Mesendoderm (in vitro differentiated cells): ENCODE results near the gene SCUBE3.
A peak's percentile ranks its signal among the peaks of the same experiment; 100 is the strongest.

Experiments used
- DNase-seq: peaks from one replicate; pipeline ENCODE4 v3.0.0; 2013
- H2AK5ac ChIP-seq: 2 replicates; pipeline ENCODE4 v1.6.1; 2013; ENCODE audit warnings: low read length, inconsistent platforms
- H2BK120ac ChIP-seq: 2 replicates; pipeline ENCODE4 v1.6.1; 2013; ENCODE audit warnings: low read depth, mild to moderate bottlenecking, low read length, moderate library complexity, mixed read lengths
- H2BK15ac ChIP-seq: replicated peaks from 2 replicates; pipeline ENCODE4 v1.6.1; 2013; ENCODE audit warnings: low read depth, mild to moderate bottlenecking, moderate library complexity
- H2BK5ac ChIP-seq: 2 replicates; pipeline ENCODE4 v1.6.1; 2013; ENCODE audit warnings: low read length, inconsistent platforms
- H3K18ac ChIP-seq: 2 replicates; pipeline ENCODE4 v1.6.1; 2013; ENCODE audit warnings: mild to moderate bottlenecking, low read length, mixed read lengths
- H3K23ac ChIP-seq: one replicate; pipeline ENCODE4 v1.6.1; 2013; ENCODE audit warnings: low read length
- H3K27ac ChIP-seq: 2 replicates; pipeline ENCODE4 v1.5.1; 2013; ENCODE audit warnings: low read depth, mild to moderate bottlenecking, inconsistent platforms, low read length, moderate library complexity
- H3K27me3 ChIP-seq: 2 replicates; pipeline ENCODE4 v1.6.1; 2013; ENCODE audit warnings: low read length, control low read depth, mild to moderate bottlenecking, inconsistent platforms; ENCODE audit not compliant: insufficient read depth, poor library complexity
- H3K36me3 ChIP-seq: 2 replicates; pipeline ENCODE4 v1.6.1; 2013; ENCODE audit warnings: low read length, inconsistent platforms; ENCODE audit not compliant: control insufficient read depth, insufficient read depth
- H3K4ac ChIP-seq: one replicate; pipeline ENCODE4 v1.6.1; 2013; ENCODE audit warnings: low read depth, mild to moderate bottlenecking, low read length, moderate library complexity
- H3K4me1 ChIP-seq: 2 replicates; pipeline ENCODE4 v1.6.1; 2013; ENCODE audit warnings: low read depth, low read length, inconsistent platforms; ENCODE audit not compliant: control insufficient read depth
- H3K4me2 ChIP-seq: 2 replicates; pipeline ENCODE4 v1.6.1; 2013; ENCODE audit warnings: low read length
- H3K4me3 ChIP-seq: 2 replicates; pipeline ENCODE4 v1.5.1; 2013; ENCODE audit warnings: mild to moderate bottlenecking, low read length
- H3K56ac ChIP-seq: one replicate; pipeline ENCODE4 v1.6.1; 2013; ENCODE audit warnings: low read length
- H3K79me1 ChIP-seq: 2 replicates; pipeline ENCODE4 v1.6.1; 2013; ENCODE audit warnings: low read length, inconsistent platforms
- H3K79me2 ChIP-seq: 2 replicates; pipeline ENCODE4 v1.6.1; 2013; ENCODE audit warnings: mild to moderate bottlenecking, low read length; ENCODE audit not compliant: control insufficient read depth, insufficient read depth
- H3K9ac ChIP-seq: 2 replicates; pipeline ENCODE4 v1.6.1; 2013; ENCODE audit warnings: low read length, inconsistent platforms
- H4K5ac ChIP-seq: one replicate; pipeline ENCODE4 v1.6.1; 2013; ENCODE audit warnings: low read length
- H4K8ac ChIP-seq: one replicate; pipeline ENCODE4 v1.6.1; 2013; ENCODE audit warnings: low read depth, mild to moderate bottlenecking, control low read depth, low read length, moderate library complexity
- whole genome bisulfite sequencing: extraction: QIAGEN DNeasy Blood & Tissue Kit; methylation state at CpG from one replicate; pipeline ENCODE4 v1.1.7; 2013; ENCODE audit warnings: low lambda C conversion rate, missing lambda C conversion rate; ENCODE audit not compliant: insufficient coverage; ENCODE audit errors: extremely low coverage; 5-methylcytosine and 5-hydroxymethylcytosine counted together

The SCUBE3 gene

GRCh38 chr6:35166520-35166919 lies 47.2 kb upstream of the SCUBE3 start:
- Histone ChIP-seq H2BK15ac (no peak overlapping the region), H3K18ac (no peak overlapping the region), H3K36me3 (no peaks in the 10 kb centered on the region), H3K9ac (no peak overlapping the region), H3K79me2 (no peaks in the 10 kb centered on the region), H3K4me2 (no peak overlapping the region), H3K79me1 (no peaks in the 10 kb centered on the region), H2AK5ac (no peak overlapping the region), H3K56ac (no peak overlapping the region), H2BK5ac (no peak overlapping the region), H3K4me3 (no peak overlapping the region), H3K4ac (no peak overlapping the region), H4K8ac (no peak overlapping the region), H3K27me3 (no peaks in the 10 kb centered on the region), H2BK120ac (no peak overlapping the region), H3K4me1 (no peaks in the 10 kb centered on the region), H3K27ac (no peak overlapping the region), H4K5ac (no peak overlapping the region), H3K23ac (no peak overlapping the region)
- no peak for DNase-seq
- no CpG with 5 or more reads among the region's 5 CpGs for WGBS

- no peak for DNase-seq
- Histone ChIP-seq H4K5ac (no peak overlapping the region), H3K27ac (no peak overlapping the region), H2AK5ac (no peak overlapping the region), H3K79me1 (no peaks in the 10 kb centered on the region), H2BK15ac (no peak overlapping the region), H2BK120ac (no peak overlapping the region), H4K8ac (no peak overlapping the region), H3K4me1 (no peaks in the 10 kb centered on the region), H3K4me3 (no peak overlapping the region), H3K4ac (no peak overlapping the region), H3K79me2 (no peaks in the 10 kb centered on the region), H3K18ac (no peak overlapping the region), H3K23ac (no peak overlapping the region), H3K36me3 (no peaks in the 10 kb centered on the region), H2BK5ac (no peak overlapping the region), H3K9ac (no peak overlapping the region), H3K56ac (no peak overlapping the region), H3K27me3 (no peaks in the 10 kb centered on the region), H3K4me2 (no peak overlapping the region)
Measured at GRCh38 chr6:35167505-35167904, 46.3 kb upstream of the SCUBE3 start.

- no peak overlapping the region for H3K4ac ChIP-seq
- no peaks in the 10 kb centered on the region for H3K79me1 ChIP-seq
- no CpG with 5 or more reads among the region's 7 CpGs for WGBS
- H4K8ac ChIP-seq: no peak overlapping the region
- H3K4me2 ChIP-seq: no peak overlapping the region
- H3K4me1 ChIP-seq: no peaks in the 10 kb centered on the region
- no peak overlapping the region for H3K18ac ChIP-seq
- H3K23ac ChIP-seq: no peak overlapping the region
- no peak overlapping the region for H2BK120ac ChIP-seq
- no peaks in the 10 kb centered on the region for H3K27me3 ChIP-seq
- H3K27ac ChIP-seq: no peak overlapping the region
- DNase-seq: no peak
- H2AK5ac ChIP-seq: no peak overlapping the region
- no peak overlapping the region for H3K9ac ChIP-seq
- no peaks in the 10 kb centered on the region for H3K36me3 ChIP-seq
- H2BK5ac ChIP-seq: no peak overlapping the region
- no peak overlapping the region for H3K56ac ChIP-seq
- H3K4me3 ChIP-seq: no peak overlapping the region
- H2BK15ac ChIP-seq: no peak overlapping the region
- no peak overlapping the region for H4K5ac ChIP-seq
- no peaks in the 10 kb centered on the region for H3K79me2 ChIP-seq
Measured at GRCh38 chr6:35168461-35168861, 45.3 kb upstream of the SCUBE3 start.

- no peak overlapping the region for H2BK15ac ChIP-seq
- no peak overlapping the region for H3K4me3 ChIP-seq
- H3K23ac ChIP-seq: no peak overlapping the region
- no peak overlapping the region for H2BK120ac ChIP-seq
- no peak overlapping the region for H3K27ac ChIP-seq
- no peak overlapping the region for H3K18ac ChIP-seq
- no peak overlapping the region for H3K9ac ChIP-seq
- no peak overlapping the region for H2BK5ac ChIP-seq
- H3K36me3 ChIP-seq: no peaks in the 10 kb centered on the region
- H3K27me3 ChIP-seq: no peaks in the 10 kb centered on the region
- H4K5ac ChIP-seq: no peak overlapping the region
- no CpG with 5 or more reads among the region's 1 CpG for WGBS
- DNase-seq: no peak
- no peak overlapping the region for H3K4ac ChIP-seq
- H3K4me1 ChIP-seq: no peaks in the 10 kb centered on the region
- no peak overlapping the region for H3K56ac ChIP-seq
- H3K4me2 ChIP-seq: no peak overlapping the region
- H4K8ac ChIP-seq: no peak overlapping the region
- H3K79me1 ChIP-seq: no peaks in the 10 kb centered on the region
- H3K79me2 ChIP-seq: no peaks in the 10 kb centered on the region
- H2AK5ac ChIP-seq: no peak overlapping the region
Measured at GRCh38 chr6:35170166-35170565, 43.6 kb upstream of the SCUBE3 start.

GRCh38 chr6:35170891-35171290 lies 42.9 kb upstream of the SCUBE3 start:
- DNase-seq: no peak

GRCh38 chr6:35173044-35173426 lies 40.7 kb upstream of the SCUBE3 start:
- Histone ChIP-seq H3K4ac (no peak overlapping the region), H3K79me1 (no peaks in the 10 kb centered on the region), H2AK5ac (no peak overlapping the region), H3K18ac (no peak overlapping the region), H3K56ac (no peak overlapping the region), H3K36me3 (no peaks in the 10 kb centered on the region), H4K5ac (no peak overlapping the region), H3K4me2 (no peak overlapping the region), H2BK15ac (no peak overlapping the region), H3K23ac (no peak overlapping the region), H3K27ac (no peak overlapping the region), H3K79me2 (no peaks in the 10 kb centered on the region), H3K4me3 (no peak overlapping the region), H2BK5ac (no peak overlapping the region), H3K9ac (no peak overlapping the region), H2BK120ac (no peak overlapping the region), H3K27me3 (no peaks in the 10 kb centered on the region), H3K4me1 (no peaks in the 10 kb centered on the region), H4K8ac (no peak overlapping the region)
- WGBS: no CpG with 5 or more reads among the region's 5 CpGs
- peak; percentile 64 for DNase-seq

More at GRCh38 chr6:35170891-35171290, 42.9 kb upstream of the SCUBE3 start:
- no peaks in the 10 kb centered on the region for H3K79me1 ChIP-seq
- H3K4me1 ChIP-seq: no peaks in the 10 kb centered on the region
- H2BK15ac ChIP-seq: no peak overlapping the region
- no CpG with 5 or more reads among the region's 3 CpGs for WGBS
- H3K27ac ChIP-seq: no peak overlapping the region
- no peak overlapping the region for H2BK120ac ChIP-seq
- H3K18ac ChIP-seq: no peak overlapping the region
- H4K8ac ChIP-seq: no peak overlapping the region
- no peak overlapping the region for H3K4me3 ChIP-seq
- no peak overlapping the region for H3K23ac ChIP-seq
- no peaks in the 10 kb centered on the region for H3K79me2 ChIP-seq
- H2AK5ac ChIP-seq: no peak overlapping the region
- no peaks in the 10 kb centered on the region for H3K27me3 ChIP-seq
- H3K9ac ChIP-seq: no peak overlapping the region
- no peak overlapping the region for H2BK5ac ChIP-seq
- no peaks in the 10 kb centered on the region for H3K36me3 ChIP-seq
- H3K4me2 ChIP-seq: no peak overlapping the region
- no peak overlapping the region for H4K5ac ChIP-seq
- H3K4ac ChIP-seq: no peak overlapping the region
- no peak overlapping the region for H3K56ac ChIP-seq
